ENCODE results near the gene ELMO3. TPM values are rescaled to one million over a fixed set of nuclear protein-coding genes. Genes with fewer than 3 reads are reported as not detected.

The ELMO3 gene
- polyA plus RNA-seq, 10 donors = 0.48 to 2.2 (median 1.2) TPM

- DNase-seq = peak in 1 of 3 donors; percentile 78
These were observed 35.5 kb upstream of the ELMO3 start for GRCh38 chr16:67163164-67163998.

- no peak for DNase-seq
These were observed 34.9 kb upstream of the ELMO3 start for GRCh38 chr16:67163999-67164558.

GRCh38 chr16:67164599-67165061 is 34.3 kb upstream of the ELMO3 start, which contains the start of gene HSF4:
Gene HSF4 (plus strand): TSS chr16:67164745. CDS start chr16:67164812, 67 bp downstream.
- no peak for DNase-seq

DNA sequence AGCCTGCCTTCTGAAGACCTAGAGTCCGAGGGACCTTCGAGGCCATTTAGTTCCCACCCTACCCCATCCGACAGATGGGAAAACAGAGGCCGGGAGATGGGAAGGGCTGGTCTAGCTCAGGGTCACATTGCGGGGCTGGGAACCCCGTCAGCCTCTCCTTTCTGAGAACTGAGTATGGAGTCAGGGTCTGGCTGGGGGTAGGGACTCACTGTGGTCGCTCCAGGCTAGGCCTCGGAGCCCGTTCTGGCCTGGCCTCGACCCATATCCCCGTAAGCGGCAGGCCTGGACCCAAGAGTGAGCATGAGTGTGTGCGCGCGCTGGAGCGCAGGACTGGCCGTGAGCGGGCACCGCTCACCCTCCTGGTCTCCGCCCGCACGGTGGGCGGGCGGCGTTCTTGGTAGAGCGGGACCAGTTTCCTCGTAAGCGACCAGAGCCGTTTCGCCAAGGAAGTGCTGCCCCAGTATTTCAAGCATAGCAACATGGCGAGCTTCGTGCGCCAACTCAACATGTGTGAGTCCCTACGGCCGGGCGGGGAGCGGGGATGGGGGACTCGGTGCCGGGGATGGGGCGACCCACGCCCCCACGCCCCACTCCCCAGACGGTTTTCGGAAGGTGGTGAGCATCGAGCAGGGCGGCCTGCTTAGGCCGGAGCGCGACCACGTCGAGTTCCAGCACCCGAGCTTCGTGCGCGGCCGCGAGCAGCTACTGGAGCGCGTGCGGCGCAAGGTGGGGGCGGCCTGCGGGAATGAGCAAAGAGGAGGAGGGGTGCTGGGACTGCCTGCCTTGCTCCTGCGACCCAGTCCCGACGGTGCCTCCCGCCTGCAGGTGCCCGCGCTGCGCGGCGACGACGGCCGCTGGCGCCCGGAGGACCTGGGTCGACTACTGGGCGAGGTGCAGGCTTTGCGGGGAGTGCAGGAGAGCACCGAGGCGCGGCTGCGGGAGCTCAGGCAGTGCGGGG is 33.5 kb upstream of the ELMO3 start:
- peak in 1 of 3 donors; percentile 51 for DNase-seq

- DNase-seq = no peak
These were observed 32.8 kb upstream of the ELMO3 start for GRCh38 chr16:67166110-67166547.

DNA sequence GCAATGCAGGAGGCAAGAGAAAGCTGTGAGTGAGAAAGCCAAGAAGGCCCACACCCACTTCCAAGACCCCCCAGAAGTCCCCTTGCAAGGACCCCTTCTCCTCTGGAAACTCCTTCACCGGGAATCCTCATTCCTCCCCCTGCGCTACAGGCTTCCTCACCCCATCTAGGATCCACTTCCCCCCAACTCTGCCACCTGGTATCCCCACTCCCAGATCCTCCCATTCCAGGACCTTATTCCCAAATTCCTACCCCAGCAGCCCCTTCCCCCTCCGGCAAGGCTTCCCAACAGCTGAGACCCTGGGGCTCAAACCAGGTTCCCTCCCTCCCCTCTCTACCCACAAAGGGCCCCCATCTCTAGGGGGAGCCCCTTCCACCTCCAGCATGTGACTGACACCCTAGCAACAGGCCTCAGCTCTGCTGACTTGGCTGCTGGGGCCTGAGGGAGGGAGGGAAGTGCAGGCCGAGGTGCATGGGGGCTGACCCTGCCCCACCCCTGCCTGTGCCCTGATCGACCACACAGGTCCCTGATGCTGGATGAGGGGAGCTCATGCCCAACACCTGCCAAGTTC is 32.2 kb upstream of the ELMO3 start:
- DNase-seq = no peak

DNA sequence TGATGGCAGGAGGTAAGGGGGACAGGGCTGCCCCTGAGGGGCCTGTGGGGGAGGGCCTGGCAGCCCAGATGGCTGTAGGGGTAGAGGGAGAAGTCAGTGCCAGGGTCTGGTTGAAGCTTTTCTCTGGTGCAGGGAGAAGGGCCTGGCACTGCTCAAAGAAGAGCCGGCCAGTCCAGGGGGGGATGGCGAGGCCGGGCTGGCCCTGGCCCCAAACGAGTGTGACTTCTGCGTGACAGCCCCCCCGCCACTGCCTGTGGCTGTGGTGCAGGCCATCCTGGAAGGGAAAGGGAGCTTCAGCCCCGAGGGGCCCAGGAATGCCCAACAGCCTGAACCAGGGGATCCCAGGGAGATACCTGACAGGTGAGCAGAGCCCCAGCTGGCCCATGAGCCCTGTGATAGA is 31.3 kb upstream of the ELMO3 start:
- no peak for DNase-seq

DNA sequence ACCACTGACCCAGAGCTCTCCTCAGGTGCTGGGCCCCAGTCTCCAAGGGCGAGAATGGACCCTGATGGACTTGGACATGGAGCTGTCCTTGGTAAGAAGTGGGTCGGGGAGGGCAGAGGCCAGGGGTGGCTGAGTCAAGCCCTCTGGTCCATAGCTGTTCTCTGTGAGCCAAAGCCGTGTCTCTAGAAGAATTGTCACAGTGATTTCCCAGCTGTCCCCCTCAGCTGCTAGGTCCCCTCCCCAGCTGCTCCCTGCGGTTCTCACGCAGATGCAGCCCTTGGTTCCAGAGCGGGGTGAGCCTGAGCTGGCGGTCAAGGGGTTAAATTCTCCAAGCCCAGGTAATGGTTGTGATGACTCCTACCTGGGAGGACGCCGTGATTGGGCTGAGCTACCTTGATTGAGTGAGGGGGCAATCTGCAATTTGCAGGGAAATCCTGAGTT is 29.9 kb upstream of the ELMO3 start:
- no peak for DNase-seq

- peak in 1 of 3 donors; percentile 48 for DNase-seq
These were observed 29.2 kb upstream of the ELMO3 start for GRCh38 chr16:67169642-67170167.

GRCh38 chr16:67170168-67170948 is 28.6 kb upstream of the ELMO3 start, which contains the start of gene NOL3:
Gene NOL3 (plus strand): TSS chr16:67170538.
- peak in 2 of 3 donors; percentile 72 to 73 for DNase-seq

- DNase-seq = peak in 1 of 3 donors; percentile 33
These were observed 27.8 kb upstream of the ELMO3 start for GRCh38 chr16:67170949-67171649.

DNA sequence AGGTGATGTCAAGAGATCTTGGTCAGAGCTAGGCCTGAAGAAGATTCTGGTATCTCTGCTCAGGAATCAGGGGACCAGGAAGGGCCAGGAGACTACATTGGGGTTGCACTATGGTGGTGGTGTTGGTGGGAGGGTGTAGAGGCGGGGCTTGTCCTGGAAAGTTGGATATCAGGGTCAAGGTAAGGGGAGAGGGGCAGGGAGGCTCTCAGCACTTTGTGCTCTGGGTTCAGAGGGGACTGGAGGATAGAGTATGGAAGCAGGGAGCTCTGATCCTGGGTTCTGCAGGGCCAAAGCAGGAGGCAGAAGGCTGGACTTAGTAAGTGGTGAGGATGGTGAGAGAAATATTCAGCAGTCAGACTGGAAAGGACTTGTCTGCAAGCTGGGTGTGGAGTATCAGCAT is 25.6 kb upstream of the ELMO3 start:
- no peak for DNase-seq

GRCh38 chr16:67173808-67174705 is 24.9 kb upstream of the ELMO3 start:
- DNase-seq = peak in 1 of 3 donors; percentile 84

GRCh38 chr16:67174706-67175231 is 24.2 kb upstream of the ELMO3 start:
- no peak for DNase-seq

DNA sequence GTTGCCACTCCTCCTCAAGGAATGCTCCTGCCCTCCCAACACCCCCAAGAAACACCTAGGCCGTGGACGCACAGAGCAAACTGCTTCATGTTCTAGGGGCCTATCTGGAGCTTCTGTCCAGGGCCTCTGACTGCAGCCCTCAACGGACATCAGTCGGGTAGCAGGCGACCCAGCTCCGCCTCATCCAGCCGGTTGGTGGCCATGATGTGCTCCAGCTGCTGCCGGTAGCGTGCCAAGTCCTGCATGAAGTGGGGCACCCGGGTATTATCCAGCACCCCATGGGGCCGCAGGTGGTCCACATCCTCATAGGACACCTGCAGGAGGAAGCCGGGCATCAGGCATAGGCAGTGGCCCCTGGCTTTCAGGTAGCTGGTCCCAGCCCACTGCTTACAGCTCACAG is 22.3 kb upstream of the ELMO3 start:
- DNase-seq = no peak

- peak in 1 of 3 donors; percentile 88 for DNase-seq
These were observed 20.9 kb upstream of the ELMO3 start for GRCh38 chr16:67177743-67178699.
